H1 (cell line): ENCODE measurements around the gene LRRK1. TPM values are rescaled to one million over a fixed set of nuclear protein-coding genes. Genes with fewer than 3 reads are reported as not detected.

Experiments used
- CTCF ChIA-PET: fragments of 300-600 bp; sonication (Branson Sonifier 250); formaldehyde crosslinking; loops from one replicate; lab custom pipeline; 2021; ENCODE audit not compliant: partially characterized antibody; lab: Charles Lee
- POLR2A ChIA-PET: fragments of 300-600 bp; sonication (Branson Sonifier 250); formaldehyde crosslinking; loops from one replicate; lab custom pipeline; 2021; ENCODE audit warnings: inconsistent platforms; ENCODE audit not compliant: partially characterized antibody; lab: Charles Lee
- DNase-seq, 2 experiments: peaks; one replicate each; pipeline versions ENCODE4 v3.0.0 to v3.0.0-alpha.2; 2010 to 2022; ENCODE audit warnings: low spot score in 2 of 2, low read depth in 1 of 2, mixed read lengths in 1 of 2
- FAIRE-seq: peaks from 2 replicates; lab custom pipeline; 2011; peaks lifted over from hg19 to GRCh38; lab: Jason Lieb, UNC
- H2AFZ ChIP-seq: 2 replicates; pipeline ENCODE4 v1.8.1; 2012; ENCODE audit warnings: low read length, inconsistent platforms
- H2AK5ac ChIP-seq: 2 replicates; pipeline ENCODE4 v1.6.1; 2013; ENCODE audit warnings: low read depth, low read length
- H2BK120ac ChIP-seq: replicated peaks from 2 replicates; pipeline ENCODE3; 2013; ENCODE audit warnings: low read depth, low read length, inconsistent platforms
- H2BK12ac ChIP-seq: 2 replicates; pipeline ENCODE4 v1.6.1; 2013; ENCODE audit warnings: low read depth, low read length
- H2BK15ac ChIP-seq: 2 replicates; pipeline ENCODE4 v1.6.1; 2013; ENCODE audit warnings: low read length
- H2BK20ac ChIP-seq: 2 replicates; pipeline ENCODE4 v1.6.1; 2013; ENCODE audit warnings: low read length
- H2BK5ac ChIP-seq: 2 replicates; pipeline ENCODE4 v1.6.1; 2013; ENCODE audit warnings: low read depth, low read length
- H3K14ac ChIP-seq: 2 replicates; pipeline ENCODE4 v1.6.1; 2013; ENCODE audit warnings: inconsistent platforms; ENCODE audit not compliant: insufficient read length
- H3K18ac ChIP-seq: 2 replicates; pipeline ENCODE4 v1.6.1; 2013; ENCODE audit warnings: low read length; ENCODE audit errors: extremely low read depth
- H3K23ac ChIP-seq: 2 replicates; pipeline ENCODE4 v1.6.1; 2013; ENCODE audit warnings: inconsistent platforms; ENCODE audit not compliant: insufficient read length
- H3K23me2 ChIP-seq: 2 replicates; pipeline ENCODE4 v1.6.1; 2013; ENCODE audit warnings: low read depth, low read length
- H3K27ac ChIP-seq: 2 replicates; pipeline ENCODE4 v1.6.1; 2011; ENCODE audit warnings: low read depth, low read length, inconsistent platforms
- H3K27me3 ChIP-seq, 4 experiments: replicated peaks in 1 of 4; 1 replicate in 1 of 4; 2 replicates in 3 of 4; pipeline versions ENCODE4 v1.6.1 to v1.8.1; 2011 to 2013; ENCODE audit warnings: low read length in 3 of 4, mild to moderate bottlenecking in 3 of 4, inconsistent platforms in 2 of 4, mixed read lengths in 2 of 4, moderate library complexity in 1 of 4; ENCODE audit not compliant: control insufficient read depth in 3 of 4, insufficient read depth in 3 of 4; ENCODE audit errors: extremely low read depth in 1 of 4
- H3K36me3 ChIP-seq, 4 experiments: 2 replicates each; pipeline versions ENCODE4 v1.6.1 to v1.8.1; 2011 to 2013; ENCODE audit warnings: mild to moderate bottlenecking in 4 of 4, low read length in 3 of 4, moderate library complexity in 2 of 4, control low read depth in 1 of 4, inconsistent platforms in 1 of 4; ENCODE audit not compliant: insufficient read depth in 4 of 4, control insufficient read depth in 2 of 4
- H3K4ac ChIP-seq: replicated peaks from 2 replicates; pipeline ENCODE3; 2013; ENCODE audit warnings: low read length, low read depth, mixed read lengths, inconsistent platforms; ENCODE audit not compliant: insufficient read length
- H3K4me1 ChIP-seq, 4 experiments: replicated peaks in 1 of 4; 1 replicate in 1 of 4; 2 replicates in 3 of 4; pipeline versions ENCODE4 v1.6.1 to v1.8.1; 2011 to 2013; ENCODE audit warnings: low read length in 3 of 4, inconsistent platforms in 2 of 4, mixed read lengths in 1 of 4; ENCODE audit not compliant: insufficient read depth in 4 of 4, control insufficient read depth in 3 of 4
- H3K4me2 ChIP-seq, 2 experiments: 2 replicates each; pipeline versions ENCODE4 v1.6.1 to v1.8.1; 2011 to 2013; ENCODE audit warnings: low read depth in 2 of 2, low read length in 2 of 2, control low read depth in 1 of 2, inconsistent platforms in 1 of 2, mild to moderate bottlenecking in 1 of 2; ENCODE audit not compliant: insufficient read depth in 1 of 2
- H3K4me3 ChIP-seq, 4 experiments: fragments of 200-600, 300-600 bp in 1 of 4; sonication (generic), shearing (Covaris generic), sonication (Bioruptor Twin) in 1 of 4; 2 replicates each; pipeline versions ENCODE4 v1.5.1 to v1.8.1; 2011 to 2016; ENCODE audit warnings: low read length in 4 of 4, low read depth in 3 of 4, control low read depth in 2 of 4, inconsistent platforms in 2 of 4, mild to moderate bottlenecking in 2 of 4, mixed read lengths in 1 of 4, moderate library complexity in 1 of 4; ENCODE audit not compliant: insufficient read depth in 2 of 4; ENCODE audit errors: extremely low read depth in 1 of 4
- H3K56ac ChIP-seq: replicated peaks from 2 replicates; pipeline ENCODE3; 2013; ENCODE audit warnings: low read depth, mild to moderate bottlenecking, mixed read lengths, low read length, inconsistent platforms; ENCODE audit not compliant: insufficient read length
- H3K79me1 ChIP-seq: 2 replicates; pipeline ENCODE4 v1.6.1; 2013; ENCODE audit warnings: low read depth, low read length, control low read depth
- H3K79me2 ChIP-seq, 2 experiments: 2 replicates each; pipeline versions ENCODE4 v1.6.1 to v1.8.1; 2012 to 2013; ENCODE audit warnings: low read length in 2 of 2, mild to moderate bottlenecking in 2 of 2, inconsistent platforms in 1 of 2; ENCODE audit not compliant: insufficient read depth in 2 of 2, control insufficient read depth in 1 of 2
- H3K9ac ChIP-seq, 4 experiments: replicated peaks in 1 of 4; 1 replicate in 1 of 4; 2 replicates in 3 of 4; pipeline versions ENCODE4 v1.6.1 to v1.8.1; 2011 to 2013; ENCODE audit warnings: low read depth in 3 of 4, low read length in 3 of 4, control low read depth in 2 of 4, mild to moderate bottlenecking in 2 of 4, moderate library complexity in 2 of 4, inconsistent platforms in 1 of 4; ENCODE audit errors: extremely low read depth in 1 of 4
- H3K9me3 ChIP-seq, 2 experiments: 2 replicates each; pipeline versions ENCODE4 v1.6.1 to v1.8.1; 2012 to 2013; ENCODE audit warnings: mild to moderate bottlenecking in 2 of 2, moderate library complexity in 2 of 2, control low read depth in 1 of 2, inconsistent platforms in 1 of 2, low read depth in 1 of 2, low read length in 1 of 2, mixed read lengths in 1 of 2; ENCODE audit not compliant: insufficient read depth in 2 of 2
- H4K20me1 ChIP-seq, 2 experiments: replicated peaks in 1 of 2; 2 replicates each; pipeline versions ENCODE3 to v1.8.1; 2011 to 2013; ENCODE audit warnings: inconsistent platforms in 2 of 2, low read length in 2 of 2, mild to moderate bottlenecking in 1 of 2; ENCODE audit not compliant: insufficient read depth in 2 of 2, control insufficient read depth in 1 of 2
- H4K5ac ChIP-seq: 2 replicates; pipeline ENCODE4 v1.6.1; 2013; ENCODE audit warnings: low read length, low read depth, mixed read lengths, inconsistent platforms; ENCODE audit not compliant: insufficient read length
- H4K8ac ChIP-seq: 2 replicates; pipeline ENCODE4 v1.8.0; 2013; ENCODE audit warnings: mild to moderate bottlenecking, moderate library complexity, low read length, inconsistent platforms; ENCODE audit not compliant: insufficient read depth; ENCODE audit errors: extremely low read depth
- H4K91ac ChIP-seq: replicated peaks from 2 replicates; pipeline ENCODE3; 2013; ENCODE audit warnings: low read length, mixed read lengths, inconsistent platforms; ENCODE audit not compliant: insufficient read length
- ASH2L ChIP-seq: fragments of 200-600, 300-600 bp; sonication (generic); IDR thresholded peaks from one replicate; pipeline ENCODE4 v1.7.1; 2017; ENCODE audit warnings: low read length
- CBX8 ChIP-seq: fragments of 300-800, 300-1000 bp; sonication (generic); IDR thresholded peaks from 2 replicates; pipeline ENCODE4 v1.7.1; 2016; ENCODE audit warnings: low read depth, low read length, borderline replicate concordance
- CEBPB ChIP-seq: IDR thresholded peaks from 2 replicates; pipeline ENCODE4 v1.6.1; 2012; ENCODE audit warnings: low read depth, low read length
- CHD2 ChIP-seq: IDR thresholded peaks from 2 replicates; pipeline ENCODE4 v1.6.1; 2012; ENCODE audit warnings: low read length, improper control_type of control experiment
- FOSL1 ChIP-seq: IDR thresholded peaks from 2 replicates; pipeline ENCODE4 v1.6.1; 2011; ENCODE audit warnings: mild to moderate bottlenecking, low read depth, low read length, moderate library complexity; ENCODE audit not compliant: insufficient read depth
- MAFK ChIP-seq: IDR thresholded peaks from 2 replicates; pipeline ENCODE4 v1.6.1; 2012; ENCODE audit warnings: low read depth, mild to moderate bottlenecking, improper control_type of control experiment, low read length
- NANOG ChIP-seq: IDR thresholded peaks from 2 replicates; pipeline ENCODE4 v1.6.1; 2011; ENCODE audit warnings: low read length, low read depth, mild to moderate bottlenecking, inconsistent platforms; ENCODE audit not compliant: insufficient read depth, poor library complexity, severe bottlenecking
- POU5F1 ChIP-seq: IDR thresholded peaks from 2 replicates; pipeline ENCODE4 v1.6.1; 2011; ENCODE audit warnings: low read depth, mild to moderate bottlenecking, low read length, moderate library complexity
- SIX5 ChIP-seq: IDR thresholded peaks from 2 replicates; pipeline ENCODE4 v1.6.1; 2011; ENCODE audit warnings: mild to moderate bottlenecking, low read depth, low read length
- SP2 ChIP-seq: IDR thresholded peaks from 2 replicates; pipeline ENCODE4 v1.6.1; 2012; ENCODE audit warnings: mild to moderate bottlenecking, low read length, inconsistent platforms
- YY1 ChIP-seq: IDR thresholded peaks from 2 replicates; pipeline ENCODE4 v1.6.1; 2011; ENCODE audit warnings: low read depth, mild to moderate bottlenecking, low read length
- WGBS, 2 experiments: shearing (Covaris generic) in 1 of 2; methylation state at CpG; one replicate each; pipeline versions ENCODE4 v1.1.6 to v1.1.7; 2013 to 2015; ENCODE audit warnings: low lambda C conversion rate in 2 of 2, mixed read lengths in 2 of 2, inconsistent platforms in 1 of 2, low coverage in 1 of 2, missing lambda C conversion rate in 1 of 2; ENCODE audit not compliant: insufficient replicate concordance in 2 of 2, insufficient coverage in 1 of 2, insufficient read length in 1 of 2; ENCODE audit errors: extremely low coverage in 1 of 2, missing lambda C conversion rate in 1 of 2; 5-methylcytosine and 5-hydroxymethylcytosine counted together
- polyA plus RNA-seq, 7 experiments: library from polyadenylated mRNA; depleted of rRNA in 3 of 7; stranded (reverse) in 5 of 7; unstranded in 2 of 7; fragments of >200 nt in 5 of 7; fragments of 200-250 nt in 2 of 7; gene quantifications; 1 replicate in 5 of 7; 2 replicates in 1 of 7; 4 replicates in 1 of 7; pipeline versions ENCODE4 v1.2.1 to v1.2.3, GENCODE V29; 2011 to 2013; ENCODE audit warnings: missing spikeins in 2 of 7, mixed read lengths in 2 of 7
- total RNA-seq: library from RNA; stranded (reverse); fragmentation: NEBNext Ultra II Directional; extraction: Animal tissue kit (Norgen Biotek cat#: 25700); gene quantifications from 2 replicates; pipeline ENCODE4 v1.2.1, GENCODE V29; 2021
- TF ChIP-seq, protein P1 (sequence below): IDR thresholded peaks from 2 replicates; pipeline ENCODE4 v1.6.1; 2012; ENCODE audit warnings: low read length, inconsistent platforms

Gene LRRK1
- total and polyA plus RNA-seq, 2 of the 8 experiments (the other 6 are each of a cell fraction or from before 2014, with no cell fraction given) = 1.2 to 3.6 TPM

- no peak overlapping the region for H3K4me2 ChIP-seq
- H2BK12ac ChIP-seq = no peak overlapping the region
- no peak overlapping the region for H3K23ac ChIP-seq
- no peak overlapping the region for H3K18ac ChIP-seq
- no peak overlapping the region for H3K9ac ChIP-seq
- no peaks in the 10 kb centered on the region for H3K9me3 ChIP-seq
- no peak overlapping the region for H2AFZ ChIP-seq
- H2AK5ac ChIP-seq = no peak overlapping the region
- no peak overlapping the region for H3K27ac ChIP-seq
- FAIRE-seq (no peak), DNase-seq (no peak)
- H3K56ac ChIP-seq = no peak overlapping the region
- no peak overlapping the region for H2BK120ac ChIP-seq
- H3K4me3 ChIP-seq = no peak overlapping the region
- no peak overlapping the region for H3K14ac ChIP-seq
- 86% methylated on average over 7 of the region's 7 CpGs; no CpG with 5 or more reads in 1 of the 2 experiments for WGBS, 2 experiments
- no peak overlapping the region for H3K4ac ChIP-seq
- H4K5ac ChIP-seq = no peak overlapping the region
- no peak overlapping the region for H2BK5ac ChIP-seq
- H2BK15ac ChIP-seq = no peak overlapping the region
- no peaks in the 10 kb centered on the region for H3K79me2 ChIP-seq
- H3K4me1 ChIP-seq = peaks cover 0 to 5% (median 2%) of the 10 kb centered on the region in 4 experiments; a peak in 3 of 7 replicates
- no peaks in the 10 kb centered on the region for H3K27me3 ChIP-seq
- no peaks in the 10 kb centered on the region for H4K20me1 ChIP-seq
- ChIA-PET POLR2A (no interaction called here), CTCF (interaction anchor here (0.7 to 2.7 kb wide), 5 partner anchors 17 to 64 kb away, joined by 3 to 9 read pairs (median 3); no protein-coding TSS in a partner anchor)
- no peak overlapping the region for H4K8ac ChIP-seq
- no peaks in the 10 kb centered on the region for H3K79me1 ChIP-seq
- no peak overlapping the region for H2BK20ac ChIP-seq
- no peak overlapping the region for H4K91ac ChIP-seq
- H3K23me2 ChIP-seq = peaks cover 8% of the 10 kb centered on the region; the same call in 1 of the 2 replicates
- no peaks in the 10 kb centered on the region for H3K36me3 ChIP-seq
- TF ChIP-seq MAFK = no peak
- TF ChIP-seq YY1 = no peak
- no peak for TF ChIP-seq ASH2L
- TF ChIP-seq CBX8 = no peak
- no peak for TF ChIP-seq POU5F1
- TF ChIP-seq, protein P1, sequence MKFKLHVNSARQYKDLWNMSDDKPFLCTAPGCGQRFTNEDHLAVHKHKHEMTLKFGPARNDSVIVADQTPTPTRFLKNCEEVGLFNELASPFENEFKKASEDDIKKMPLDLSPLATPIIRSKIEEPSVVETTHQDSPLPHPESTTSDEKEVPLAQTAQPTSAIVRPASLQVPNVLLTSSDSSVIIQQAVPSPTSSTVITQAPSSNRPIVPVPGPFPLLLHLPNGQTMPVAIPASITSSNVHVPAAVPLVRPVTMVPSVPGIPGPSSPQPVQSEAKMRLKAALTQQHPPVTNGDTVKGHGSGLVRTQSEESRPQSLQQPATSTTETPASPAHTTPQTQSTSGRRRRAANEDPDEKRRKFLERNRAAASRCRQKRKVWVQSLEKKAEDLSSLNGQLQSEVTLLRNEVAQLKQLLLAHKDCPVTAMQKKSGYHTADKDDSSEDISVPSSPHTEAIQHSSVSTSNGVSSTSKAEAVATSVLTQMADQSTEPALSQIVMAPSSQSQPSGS = no peak
- TF ChIP-seq SIX5 = no peak
- TF ChIP-seq SP2 = no peak
- TF ChIP-seq CHD2 = no peak
- TF ChIP-seq CEBPB = no peak
- no peak for TF ChIP-seq NANOG
- TF ChIP-seq FOSL1 = no peak
Measured at GRCh38 chr15:100944244-100944895, 25.2 kb downstream of the LRRK1 start.
